Neuronal stem cell (in vitro differentiated cells): ENCODE results near the gene NBPF26. TPM values are rescaled to one million over a fixed set of nuclear protein-coding genes. Genes with fewer than 3 reads are reported as not detected.
"Not testable (repeated sequence)": the region's sequence is repeated elsewhere in the genome, so short reads cannot be mapped to it uniquely, and the experiment has no call there.

Experiments
- DNase-seq: peaks from one replicate; pipeline ENCODE4 v3.0.0-alpha.2; 2013; ENCODE audit warnings: low spot score
- H2AFZ ChIP-seq: one replicate; pipeline ENCODE4 v1.6.1; 2013; ENCODE audit warnings: mild to moderate bottlenecking, low read length, inconsistent platforms
- H2AK5ac ChIP-seq: 2 replicates; pipeline ENCODE4 v1.6.1; 2013; ENCODE audit warnings: low read depth, mild to moderate bottlenecking, inconsistent platforms, low read length, moderate library complexity, mixed read lengths
- H2BK120ac ChIP-seq: 2 replicates; pipeline ENCODE4 v1.6.1; 2013; ENCODE audit warnings: low read depth, mild to moderate bottlenecking, inconsistent platforms, low read length, moderate library complexity, mixed read lengths
- H2BK12ac ChIP-seq: one replicate; pipeline ENCODE4 v1.6.1; 2013; ENCODE audit warnings: low read length, inconsistent platforms
- H2BK15ac ChIP-seq: 2 replicates; pipeline ENCODE4 v1.6.1; 2013; ENCODE audit warnings: mild to moderate bottlenecking, low read length, inconsistent platforms, mixed read lengths
- H2BK5ac ChIP-seq: one replicate; pipeline ENCODE4 v1.6.1; 2013; ENCODE audit warnings: inconsistent platforms, mild to moderate bottlenecking, low read length, moderate library complexity
- H3K14ac ChIP-seq: one replicate; pipeline ENCODE4 v1.6.1; 2013; ENCODE audit warnings: low read length, inconsistent platforms
- H3K18ac ChIP-seq: 2 replicates; pipeline ENCODE4 v1.6.1; 2013; ENCODE audit warnings: low read length, inconsistent platforms
- H3K23ac ChIP-seq: 2 replicates; pipeline ENCODE4 v1.6.1; 2013; ENCODE audit warnings: low read depth, mild to moderate bottlenecking, mixed read lengths, low read length, inconsistent platforms; ENCODE audit not compliant: poor library complexity
- H3K27ac ChIP-seq: replicated peaks from 3 replicates; pipeline ENCODE4 v1.5.1; 2013; ENCODE audit warnings: low read length, inconsistent platforms
- H3K27me3 ChIP-seq, 3 experiments: 2 replicates each; pipeline ENCODE4 v1.6.1; 2013; ENCODE audit warnings: low read length in 3 of 3, mild to moderate bottlenecking in 2 of 3, inconsistent platforms in 1 of 3, low read depth in 1 of 3, mixed read lengths in 1 of 3, moderate library complexity in 1 of 3; ENCODE audit not compliant: control insufficient read depth in 3 of 3, insufficient read depth in 3 of 3
- H3K36me3 ChIP-seq, 2 donors: replicated peaks in 1 of 2; 2 replicates each; pipeline ENCODE4 v1.6.1; 2013; ENCODE audit warnings: low read length in 2 of 2; ENCODE audit not compliant: control insufficient read depth in 2 of 2, insufficient read depth in 2 of 2
- H3K4ac ChIP-seq: 2 replicates; pipeline ENCODE4 v1.6.1; 2013; ENCODE audit warnings: inconsistent platforms, mild to moderate bottlenecking, low read length, moderate library complexity
- H3K4me1 ChIP-seq, 2 donors: 1 replicate in 1 of 2; 2 replicates in 1 of 2; pipeline ENCODE4 v1.6.1; 2013; ENCODE audit warnings: low read length in 2 of 2, low read depth in 1 of 2; ENCODE audit not compliant: control insufficient read depth in 2 of 2, insufficient read depth in 1 of 2
- H3K4me2 ChIP-seq: one replicate; pipeline ENCODE4 v1.6.1; 2013; ENCODE audit warnings: mild to moderate bottlenecking, low read length, inconsistent platforms; ENCODE audit not compliant: insufficient read depth, poor library complexity, severe bottlenecking
- H3K4me3 ChIP-seq, 2 donors: 2 replicates each; pipeline ENCODE4 v1.5.1; 2013; ENCODE audit warnings: low read length in 2 of 2, mild to moderate bottlenecking in 2 of 2, inconsistent platforms in 1 of 2, moderate library complexity in 1 of 2
- H3K79me1 ChIP-seq: one replicate; pipeline ENCODE4 v1.6.1; 2013; ENCODE audit warnings: low read depth, mild to moderate bottlenecking, inconsistent platforms, low read length, moderate library complexity
- H3K9ac ChIP-seq: one replicate; pipeline ENCODE4 v1.6.1; 2013; ENCODE audit warnings: mild to moderate bottlenecking, low read depth, low read length, inconsistent platforms; ENCODE audit not compliant: poor library complexity
- H3K9me3 ChIP-seq, 2 donors: replicated peaks in 1 of 2; 2 replicates each; pipeline versions ENCODE3 to v1.6.1; 2013; ENCODE audit warnings: low read length in 2 of 2, mild to moderate bottlenecking in 2 of 2, inconsistent platforms in 1 of 2, low read depth in 1 of 2, mixed read lengths in 1 of 2, moderate library complexity in 1 of 2; ENCODE audit not compliant: control insufficient read depth in 2 of 2, insufficient read depth in 1 of 2
- H4K8ac ChIP-seq: one replicate; pipeline ENCODE4 v1.6.1; 2013; ENCODE audit warnings: low read depth, mild to moderate bottlenecking, inconsistent platforms, low read length, moderate library complexity
- H4K91ac ChIP-seq: one replicate; pipeline ENCODE4 v1.6.1; 2013; ENCODE audit warnings: low read length, low read depth, mild to moderate bottlenecking, inconsistent platforms; ENCODE audit not compliant: poor library complexity
- WGBS, 2 donors: extraction: QIAGEN DNeasy Blood & Tissue Kit; methylation state at CpG; one replicate each; pipeline ENCODE4 v1.1.7; 2013; ENCODE audit warnings: missing lambda C conversion rate in 2 of 2, mixed read lengths in 1 of 2; ENCODE audit not compliant: insufficient read length in 2 of 2, insufficient replicate concordance in 1 of 2; ENCODE audit errors: extremely low coverage in 2 of 2; 5-methylcytosine and 5-hydroxymethylcytosine counted together
- polyA plus RNA-seq, 2 experiments: library from polyadenylated mRNA; stranded (reverse); fragments of 200-250 nt; gene quantifications; one replicate each; pipeline ENCODE4 v1.2.3, GENCODE V29; 2013

Gene NBPF26
- 4.6 TPM for polyA plus RNA-seq (2013, experiment 1 of 2)
- polyA plus RNA-seq (2013, experiment 2 of 2): 4.6 TPM

DNA sequence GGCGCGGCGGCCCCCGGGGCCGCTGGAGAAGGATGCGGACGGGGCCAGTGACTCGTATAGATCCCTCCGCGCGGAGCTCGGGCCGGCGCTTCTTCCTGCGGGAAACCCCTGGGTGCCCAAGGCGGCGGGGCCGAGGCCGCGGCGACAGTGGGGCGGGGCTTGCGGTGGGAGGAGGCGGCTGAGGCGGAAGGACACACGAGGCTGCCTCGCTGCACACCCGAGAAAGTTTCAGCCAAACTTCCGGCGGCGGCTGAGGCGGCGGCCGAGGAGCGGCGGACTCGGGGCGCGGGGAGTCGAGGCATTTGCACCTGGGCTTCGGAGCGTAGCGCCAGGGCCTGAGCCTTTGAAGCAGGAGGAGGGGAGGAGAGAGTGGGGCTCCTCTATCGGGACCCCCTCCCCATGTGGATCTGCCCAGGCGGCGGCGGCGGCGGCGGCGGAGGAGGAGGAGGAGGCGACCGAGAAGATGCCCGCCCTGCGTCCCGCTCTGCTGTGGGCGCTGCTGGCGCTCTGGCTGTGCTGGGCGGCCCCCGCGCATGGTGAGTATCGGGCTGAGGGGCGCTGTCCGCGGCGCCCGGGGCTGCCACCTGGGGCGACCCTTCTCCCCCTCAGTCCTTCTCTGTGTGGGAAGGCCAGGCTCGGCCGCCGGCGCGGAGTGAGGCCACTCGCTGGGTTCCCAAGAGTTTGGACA, at the start of gene NBPF26:
NBPF26 (plus strand) TSS at position 231 of the 688 bp plus-strand sequence.
- not testable (repeated sequence) for H3K9me3 ChIP-seq, H2BK120ac ChIP-seq
- WGBS, 2 donors: no CpG with 5 or more reads among the region's 74 CpGs

DNA sequence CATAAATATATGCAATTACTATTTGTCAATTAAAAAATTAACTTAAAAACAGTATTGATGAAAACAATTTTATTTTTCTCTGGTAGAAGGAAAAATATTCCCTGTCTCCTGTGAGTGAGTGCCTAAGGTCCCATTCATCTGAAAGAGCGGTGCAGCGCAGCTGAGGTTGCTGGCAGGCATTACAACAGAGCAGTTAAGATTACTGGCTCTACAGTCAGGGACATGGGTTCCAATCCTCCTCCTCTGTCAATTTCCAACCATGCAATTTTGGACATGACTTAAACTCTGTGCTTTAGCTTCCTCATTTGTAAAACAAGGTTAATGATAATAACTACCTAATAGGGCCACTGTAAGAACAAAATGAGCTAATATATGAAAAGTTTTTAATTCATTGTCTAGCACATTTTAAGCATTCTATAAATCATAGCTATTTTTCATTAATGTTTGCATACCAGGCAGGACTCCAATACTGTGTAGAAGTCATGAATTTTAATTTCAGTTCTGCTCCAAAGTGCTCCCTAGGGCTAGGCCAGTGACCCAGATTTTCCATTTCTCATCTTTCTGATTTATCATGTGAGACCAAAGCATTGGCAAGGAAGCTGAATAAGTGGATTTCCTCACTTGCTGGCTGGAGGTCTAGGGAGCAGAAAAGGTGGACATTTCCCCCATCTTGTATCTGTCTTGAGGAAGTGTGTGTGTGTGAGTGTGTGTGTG, 43.5 kb upstream of the NBPF26 start:
- H3K27ac ChIP-seq, H2AK5ac ChIP-seq, H3K4me1 ChIP-seq, H3K9me3 ChIP-seq, H4K8ac ChIP-seq, H3K14ac ChIP-seq, H2BK120ac ChIP-seq, H3K4me2 ChIP-seq, DNase-seq, H3K23ac ChIP-seq, H2BK15ac ChIP-seq, H3K4ac ChIP-seq, H4K91ac ChIP-seq, H3K79me1 ChIP-seq, H2BK5ac ChIP-seq, H2BK12ac ChIP-seq, H3K9ac ChIP-seq, H3K27me3 ChIP-seq, H3K4me3 ChIP-seq, H3K18ac ChIP-seq, H3K36me3 ChIP-seq, H2AFZ ChIP-seq: not testable (repeated sequence)
- no CpG with 5 or more reads among the region's 2 CpGs for WGBS, 2 donors

More for the DNA sequence above, at the start of gene NBPF26:
- Histone ChIP-seq H3K18ac (peak within 1 kb of the TSS; percentile 76), H3K4me2 (peak within 1 kb of the TSS; percentile 25), H3K4me3 (peak within 1 kb of the TSS; percentile 61 to 85), H2AFZ (peak within 1 kb of the TSS; percentile 92)
- not testable (repeated sequence) for H2BK12ac ChIP-seq, H4K91ac ChIP-seq, H3K23ac ChIP-seq, H3K4me1 ChIP-seq, H3K27me3 ChIP-seq, H3K9ac ChIP-seq, H4K8ac ChIP-seq, H3K36me3 ChIP-seq, H3K79me1 ChIP-seq, H3K4ac ChIP-seq, H3K14ac ChIP-seq, H2AK5ac ChIP-seq, H2BK15ac ChIP-seq, H3K27ac ChIP-seq, H2BK5ac ChIP-seq
- DNase-seq: peak; percentile 33

DNA sequence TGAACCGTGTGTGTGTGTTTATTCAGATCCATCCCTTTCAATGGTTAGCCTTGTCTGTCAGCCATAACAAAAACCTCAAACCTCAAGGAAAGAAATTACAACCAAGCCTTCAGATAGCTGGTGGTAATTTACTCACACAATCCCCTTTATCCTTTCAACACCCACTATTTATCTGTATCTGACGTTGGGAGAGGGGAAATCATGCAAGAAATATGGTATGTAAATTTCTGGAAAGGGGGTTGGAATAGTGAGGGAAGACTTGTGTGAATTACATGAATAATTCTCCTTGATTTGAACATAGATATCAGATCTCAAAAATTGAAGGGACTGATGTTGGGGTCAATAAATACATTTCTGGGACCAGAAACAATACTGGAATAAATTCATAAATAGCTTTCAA, 42.8 kb upstream of the NBPF26 start:
- not testable (repeated sequence) for H3K4me2 ChIP-seq, H2BK15ac ChIP-seq, H4K91ac ChIP-seq, H2AFZ ChIP-seq, H2BK120ac ChIP-seq, H2BK12ac ChIP-seq, H4K8ac ChIP-seq, DNase-seq, H3K18ac ChIP-seq, H3K27me3 ChIP-seq, H3K4ac ChIP-seq, H2BK5ac ChIP-seq, H3K79me1 ChIP-seq, H3K4me1 ChIP-seq, H3K23ac ChIP-seq, H3K14ac ChIP-seq, H2AK5ac ChIP-seq, H3K36me3 ChIP-seq, H3K9ac ChIP-seq, H3K9me3 ChIP-seq, H3K27ac ChIP-seq, H3K4me3 ChIP-seq
- no CpG with 5 or more reads among the region's 2 CpGs for WGBS, 2 donors

DNA sequence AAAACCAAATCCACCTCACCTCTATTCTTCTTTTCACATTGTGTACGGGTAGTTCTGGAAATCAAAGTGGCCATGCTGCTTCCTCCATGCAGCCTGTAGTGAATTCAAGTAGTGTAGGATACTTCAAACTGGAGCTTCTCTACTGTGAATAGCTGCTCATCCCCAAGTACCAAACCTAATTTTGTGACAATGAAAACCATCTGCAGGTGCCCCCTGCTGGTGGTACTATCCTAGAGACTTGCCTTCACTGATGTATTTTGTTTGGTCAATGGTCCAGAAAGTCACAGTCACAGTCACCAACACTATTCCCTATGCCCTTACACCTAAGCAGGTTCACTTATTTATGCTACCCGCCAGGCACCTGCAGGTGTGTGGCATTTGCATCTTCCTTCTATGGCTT, 39.3 kb upstream of the NBPF26 start:
- not testable (repeated sequence) for H3K14ac ChIP-seq, H3K4me1 ChIP-seq, H3K79me1 ChIP-seq, H3K23ac ChIP-seq, H2BK15ac ChIP-seq, H3K4me2 ChIP-seq, H3K4ac ChIP-seq, DNase-seq, H3K27ac ChIP-seq, H2BK5ac ChIP-seq, H2AK5ac ChIP-seq, H3K18ac ChIP-seq, H3K27me3 ChIP-seq, H2BK12ac ChIP-seq, H4K91ac ChIP-seq, H4K8ac ChIP-seq, H3K4me3 ChIP-seq, H3K36me3 ChIP-seq, H2AFZ ChIP-seq, H3K9me3 ChIP-seq, H2BK120ac ChIP-seq, H3K9ac ChIP-seq
- WGBS, 2 donors: no CpG with 5 or more reads among the region's 2 CpGs
